DOHH2 (cell line): ENCODE measurements around the gene AKIRIN2.

Experiments
- H3F3A ChIP-seq: fragments of 200-600 bp; sonication (generic), shearing (Covaris generic); 2 replicates; pipeline ENCODE4 v1.6.0; 2016; ENCODE audit warnings: antibody characterized with exemption, mild to moderate bottlenecking; ENCODE audit not compliant: control insufficient read depth, insufficient read depth
- H3K27ac ChIP-seq: fragments of 200-600 bp; sonication (generic); 2 replicates; pipeline ENCODE4 v1.5.1; 2014; ENCODE audit warnings: low read depth, mild to moderate bottlenecking, low read length, moderate library complexity
- H3K27me3 ChIP-seq: fragments of 200-600 bp; sonication (generic); 2 replicates; pipeline ENCODE4 v1.6.1; 2014; ENCODE audit warnings: mild to moderate bottlenecking, low read length, mixed read lengths; ENCODE audit not compliant: control insufficient read depth
- H3K36me3 ChIP-seq: fragments of 200-600 bp; sonication (generic); 2 replicates; pipeline ENCODE4 v1.6.1; 2014; ENCODE audit warnings: mild to moderate bottlenecking, low read length, moderate library complexity, mixed read lengths; ENCODE audit not compliant: control insufficient read depth
- H3K4me1 ChIP-seq: fragments of 200-600 bp; sonication (generic); 2 replicates; pipeline ENCODE4 v1.6.1; 2014; ENCODE audit warnings: mild to moderate bottlenecking, low read length, mixed read lengths; ENCODE audit not compliant: control insufficient read depth
- H3K4me2 ChIP-seq: fragments of 200-600 bp; sonication (generic); 2 replicates; pipeline ENCODE4 v1.6.0; 2014; ENCODE audit warnings: mild to moderate bottlenecking, low read length, moderate library complexity
- H3K4me3 ChIP-seq: fragments of 200-600 bp; sonication (generic); 2 replicates; pipeline ENCODE4 v1.5.1; 2014; ENCODE audit warnings: mild to moderate bottlenecking, low read length, mixed read lengths
- H3K79me2 ChIP-seq: fragments of 200-600 bp; sonication (generic); 2 replicates; pipeline ENCODE4 v1.6.1; 2014; ENCODE audit warnings: mild to moderate bottlenecking, low read length, mixed read lengths; ENCODE audit not compliant: control insufficient read depth
- H3K9me2 ChIP-seq: fragments of 200-600 bp; sonication (generic); replicated peaks from 2 replicates; pipeline ENCODE4 v1.6.1; 2014; ENCODE audit warnings: mild to moderate bottlenecking, low read length, mixed read lengths; ENCODE audit not compliant: control insufficient read depth
- H3K9me3 ChIP-seq: fragments of 200-600 bp; sonication (generic); 2 replicates; pipeline ENCODE4 v1.6.1; 2014; ENCODE audit warnings: antibody characterized with exemption, low read length, mixed read lengths; ENCODE audit not compliant: control insufficient read depth, insufficient read depth
- H4K20me1 ChIP-seq: fragments of 200-600 bp; sonication (generic); 2 replicates; pipeline ENCODE4 v1.6.0; 2014; ENCODE audit warnings: low read depth, mild to moderate bottlenecking, antibody characterized with exemption, low read length, moderate library complexity; ENCODE audit not compliant: control insufficient read depth, insufficient read depth
- CTCF ChIP-seq: fragments of 200-600 bp; sonication (generic); IDR thresholded peaks from one replicate; pipeline ENCODE4 v1.5.1; 2014; ENCODE audit warnings: antibody characterized with exemption, mild to moderate bottlenecking, low read depth, low read length; ENCODE audit not compliant: poor library complexity, severe bottlenecking
- EZH2phosphoT487 ChIP-seq: fragments of 200-600 bp; sonication (generic); IDR thresholded peaks from 2 replicates; pipeline ENCODE4 v1.6.1; 2017; ENCODE audit warnings: borderline replicate concordance, mild to moderate bottlenecking, antibody characterized with exemption, low read length, moderate library complexity, mixed read lengths

The AKIRIN2 gene

GRCh38 chr6:87655824-87656223, 46.2 kb downstream of the AKIRIN2 start:
- TF ChIP-seq CTCF: no peak
- no peak for TF ChIP-seq EZH2phosphoT487
- Histone ChIP-seq H3K4me2 (no peak overlapping the region), H3K27me3 (no peaks in the 10 kb centered on the region), H3K4me1 (peaks cover 19% of the 10 kb centered on the region), H3K9me3 (no peaks in the 10 kb centered on the region), H3F3A (peaks cover 7% of the 10 kb centered on the region), H3K9me2 (no peaks in the 10 kb centered on the region), H4K20me1 (no peaks in the 10 kb centered on the region), H3K4me3 (no peak overlapping the region), H3K36me3 (peaks cover 19% of the 10 kb centered on the region), H3K27ac (no peak overlapping the region), H3K79me2 (no peaks in the 10 kb centered on the region)

GRCh38 chr6:87654875-87655454, 47.1 kb downstream of the AKIRIN2 start:
- Histone ChIP-seq H3F3A (peaks cover 7% of the 10 kb centered on the region), H3K79me2 (no peaks in the 10 kb centered on the region), H3K36me3 (peaks cover 17% of the 10 kb centered on the region), H3K27me3 (no peaks in the 10 kb centered on the region), H3K27ac (no peak overlapping the region), H3K4me3 (no peak overlapping the region), H3K4me1 (peaks cover 19% of the 10 kb centered on the region), H3K9me2 (no peaks in the 10 kb centered on the region), H4K20me1 (no peaks in the 10 kb centered on the region), H3K9me3 (no peaks in the 10 kb centered on the region), H3K4me2 (no peak overlapping the region)
- TF ChIP-seq EZH2phosphoT487 (no peak), CTCF (no peak)

- Histone ChIP-seq H3K9me2 (no peaks in the 10 kb centered on the region), H3K27me3 (no peaks in the 10 kb centered on the region), H3K4me3 (no peak overlapping the region), H4K20me1 (no peaks in the 10 kb centered on the region), H3K9me3 (no peaks in the 10 kb centered on the region), H3K36me3 (peaks cover 17% of the 10 kb centered on the region), H3K4me2 (no peak overlapping the region), H3K27ac (no peak overlapping the region), H3F3A (peaks cover 7% of the 10 kb centered on the region), H3K79me2 (no peaks in the 10 kb centered on the region), H3K4me1 (peaks cover 19% of the 10 kb centered on the region)
- TF ChIP-seq CTCF (no peak), EZH2phosphoT487 (no peak)
Observed at GRCh38 chr6:87654122-87654521, 47.9 kb downstream of the AKIRIN2 start.
